Measurements from ENCODE around the gene RGS10.

DNA sequence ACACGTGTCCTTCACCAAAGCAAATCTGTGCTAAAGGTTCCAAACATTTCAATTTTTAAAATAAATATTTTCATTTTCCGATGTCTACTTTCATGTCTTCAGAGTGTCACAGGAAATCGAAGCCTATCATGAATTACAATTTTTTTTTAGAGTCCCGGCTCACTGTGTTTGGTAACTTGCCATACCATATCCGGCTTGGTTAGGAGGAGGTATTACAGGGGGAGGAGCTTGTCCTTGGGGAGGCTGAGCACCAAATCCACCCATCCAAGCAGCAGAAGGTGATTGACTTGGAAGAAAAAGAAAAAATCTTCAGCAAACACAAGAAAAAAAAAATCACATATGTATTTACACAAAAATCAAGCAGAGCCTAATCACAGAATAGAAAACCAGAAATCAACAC is 33.0 kb upstream of the RGS10 start:
- TF ChIP-seq, protein P1, sequence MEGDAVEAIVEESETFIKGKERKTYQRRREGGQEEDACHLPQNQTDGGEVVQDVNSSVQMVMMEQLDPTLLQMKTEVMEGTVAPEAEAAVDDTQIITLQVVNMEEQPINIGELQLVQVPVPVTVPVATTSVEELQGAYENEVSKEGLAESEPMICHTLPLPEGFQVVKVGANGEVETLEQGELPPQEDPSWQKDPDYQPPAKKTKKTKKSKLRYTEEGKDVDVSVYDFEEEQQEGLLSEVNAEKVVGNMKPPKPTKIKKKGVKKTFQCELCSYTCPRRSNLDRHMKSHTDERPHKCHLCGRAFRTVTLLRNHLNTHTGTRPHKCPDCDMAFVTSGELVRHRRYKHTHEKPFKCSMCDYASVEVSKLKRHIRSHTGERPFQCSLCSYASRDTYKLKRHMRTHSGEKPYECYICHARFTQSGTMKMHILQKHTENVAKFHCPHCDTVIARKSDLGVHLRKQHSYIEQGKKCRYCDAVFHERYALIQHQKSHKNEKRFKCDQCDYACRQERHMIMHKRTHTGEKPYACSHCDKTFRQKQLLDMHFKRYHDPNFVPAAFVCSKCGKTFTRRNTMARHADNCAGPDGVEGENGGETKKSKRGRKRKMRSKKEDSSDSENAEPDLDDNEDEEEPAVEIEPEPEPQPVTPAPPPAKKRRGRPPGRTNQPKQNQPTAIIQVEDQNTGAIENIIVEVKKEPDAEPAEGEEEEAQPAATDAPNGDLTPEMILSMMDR (conservative IDR thresholded peaks at IDR 0.05; ENCODE audit: low read length), result no peak
- no peak for TF ChIP-seq EZH2phosphoT487 (IDR thresholded peaks at IDR 0.05; ENCODE audit: borderline replicate concordance)
